HEK293 (cell line): ENCODE measurements around the gene RIMBP3B.
"Not testable (repeated sequence)": the region's sequence is repeated elsewhere in the genome, so short reads cannot be mapped to it uniquely, and the experiment has no call there.

Experiments used
- CTCF ChIA-PET: fragments of 350-600 bp; formaldehyde crosslinking; extraction: SDS; loops from one replicate; lab custom pipeline; 2021; ENCODE audit warnings: antibody characterized with exemption; lab: Yijun Ruan, JAX
- POLR2A ChIA-PET: fragments of 300-600 bp; formaldehyde crosslinking; extraction: SDS; loops from one replicate; lab custom pipeline; 2020; ENCODE audit warnings: antibody characterized with exemption, inconsistent platforms; lab: Yijun Ruan, JAX
- H3K27ac ChIP-seq: fragments of 200-500 bp; sonication (Bioruptor generic); 2 replicates; pipeline ENCODE4 v1.5.1; 2014; ENCODE audit warnings: low read depth, low read length, control low read depth, inconsistent platforms; ENCODE audit errors: extremely low read depth
- H3K36me3 ChIP-seq, 2 experiments: fragments of 200-500 bp in 1 of 2; sonication (Bioruptor generic) in 1 of 2; 1 replicate in 1 of 2; 2 replicates in 1 of 2; pipeline ENCODE4 v1.5.1; 2014 to 2017; ENCODE audit warnings: inconsistent platforms in 2 of 2, low read length in 2 of 2; ENCODE audit not compliant: control insufficient read depth in 2 of 2, insufficient read depth in 1 of 2
- H3K4me1 ChIP-seq: fragments of 200-500 bp; sonication (Bioruptor generic); 2 replicates; pipeline ENCODE4 v1.5.1; 2014; ENCODE audit warnings: mild to moderate bottlenecking, low read length, inconsistent platforms; ENCODE audit not compliant: control insufficient read depth, insufficient read depth
- H3K4me3 ChIP-seq: 2 replicates; pipeline ENCODE4 v1.5.1; 2011; ENCODE audit warnings: low read depth, mild to moderate bottlenecking, control low read depth, low read length, moderate library complexity
- H3K9me3 ChIP-seq: fragments of 200-500 bp; sonication (Bioruptor generic); 2 replicates; pipeline ENCODE4 v1.5.1; 2014; ENCODE audit warnings: low read depth, low read length, inconsistent platforms; ENCODE audit not compliant: control insufficient read depth, insufficient read depth
- EGR2 ChIP-seq: fragments of 450-650 bp; formaldehyde crosslinking; IDR thresholded peaks from 2 replicates; pipeline ENCODE4 v1.5.1; 2016; ENCODE audit warnings: low read depth, missing biosample characterization, missing genetic modification characterization
- KLF1 ChIP-seq: fragments of 450-650 bp; formaldehyde crosslinking; IDR thresholded peaks from 2 replicates; pipeline ENCODE4 v1.5.1; 2016; ENCODE audit warnings: missing biosample characterization, missing genetic modification characterization
- ZFHX2 ChIP-seq: fragments of 450-650 bp; formaldehyde crosslinking; conservative IDR thresholded peaks from 2 replicates; pipeline ENCODE4 v1.5.1; 2016; ENCODE audit warnings: missing biosample characterization, missing genetic modification characterization

The RIMBP3B gene

DNA sequence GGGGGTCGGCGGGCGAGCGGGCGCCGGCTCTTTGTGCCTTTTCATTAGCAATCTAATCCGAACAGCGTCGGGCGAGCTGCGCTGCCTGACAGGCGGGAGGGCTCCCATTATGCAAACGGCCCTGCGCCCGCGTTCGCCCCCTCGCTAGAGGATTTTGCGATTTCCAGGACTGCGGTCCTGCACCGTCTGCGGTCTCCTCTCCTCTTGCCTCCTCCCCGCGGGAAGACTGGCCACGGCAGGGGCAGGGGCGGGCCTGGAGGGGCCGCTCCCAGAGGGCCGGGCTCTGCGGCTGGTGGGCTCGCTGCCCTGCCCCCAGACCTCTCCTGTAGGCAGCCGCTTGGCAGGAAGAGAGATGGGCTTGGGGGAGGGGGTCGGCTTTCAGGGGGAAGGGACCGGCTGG is 34.3 kb downstream of the RIMBP3B start:
- POLR2A ChIA-PET, H3K27ac ChIP-seq, H3K9me3 ChIP-seq, H3K4me1 ChIP-seq, CTCF ChIA-PET, H3K36me3 ChIP-seq: not testable (repeated sequence)
- H3K4me3 ChIP-seq, result peak overlapping the region; percentile 43

DNA sequence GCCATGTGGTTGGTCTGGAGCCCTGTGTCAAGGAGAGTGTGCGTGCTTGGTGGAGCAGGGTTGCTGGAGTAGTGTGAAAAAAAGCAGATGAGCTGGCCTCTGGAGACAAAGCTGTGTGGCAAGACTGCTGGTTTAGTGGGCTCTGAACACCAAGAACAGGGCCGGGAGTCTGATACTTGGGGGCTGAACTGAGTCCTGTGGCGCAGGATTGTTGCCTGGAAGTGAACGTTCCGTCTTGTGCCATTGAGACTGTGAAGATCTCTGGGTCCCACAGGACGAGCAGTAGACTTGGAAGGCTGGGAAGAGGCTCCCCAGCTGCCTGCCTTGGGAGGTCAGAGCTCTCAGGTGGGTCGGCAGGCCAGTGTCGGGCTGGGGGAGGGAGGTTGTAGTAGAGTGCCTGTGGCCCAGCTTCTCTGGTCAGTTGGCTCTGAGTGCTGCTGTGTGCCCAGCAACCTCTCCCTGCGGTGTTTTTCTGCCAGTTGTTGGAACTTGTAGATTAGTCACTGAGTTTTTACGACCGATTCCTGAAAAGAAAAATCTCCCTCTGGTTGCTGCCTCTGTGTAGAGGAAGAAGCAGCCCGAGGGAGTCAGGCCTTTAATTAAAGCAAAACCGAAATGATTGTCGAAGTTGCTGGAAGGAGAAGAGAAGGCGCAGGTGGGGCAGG is 35.6 kb downstream of the RIMBP3B start:
- POLR2A ChIA-PET, H3K4me1 ChIP-seq, H3K36me3 ChIP-seq, H3K9me3 ChIP-seq, H3K4me3 ChIP-seq, CTCF ChIA-PET: not testable (repeated sequence)
- H3K27ac ChIP-seq, result peak overlapping the region; percentile 39; the same call in 1 of the 2 replicates

DNA sequence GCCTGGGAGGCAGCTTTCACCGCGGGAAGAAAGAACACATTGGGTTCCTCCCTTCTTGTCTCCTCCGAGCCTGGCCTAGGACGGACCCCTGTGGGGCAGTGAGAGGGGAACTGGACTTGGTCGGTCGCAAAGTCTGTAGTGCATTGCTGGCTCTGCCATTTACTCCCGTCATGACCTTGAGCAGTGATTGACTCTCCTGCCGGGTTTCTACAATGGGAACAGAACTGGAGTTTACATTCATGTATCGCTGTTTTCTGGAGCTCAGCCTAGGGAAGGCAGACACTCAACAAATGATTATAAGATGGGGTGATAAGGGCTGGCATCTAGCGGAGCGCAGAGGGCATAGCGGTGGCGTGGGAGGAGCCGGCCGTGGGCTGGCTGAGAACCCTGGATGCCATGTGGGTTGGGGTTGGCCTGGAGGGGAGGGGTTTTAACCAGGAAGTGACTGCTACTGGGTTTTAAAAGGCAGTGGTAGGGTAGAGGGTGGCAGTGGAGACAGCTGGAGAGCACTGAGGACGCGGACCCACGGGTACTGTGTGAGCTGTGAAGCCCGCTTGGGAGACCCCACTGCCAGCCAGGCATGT is 36.7 kb downstream of the RIMBP3B start:
- POLR2A ChIA-PET, H3K27ac ChIP-seq, H3K36me3 ChIP-seq, H3K4me1 ChIP-seq, H3K9me3 ChIP-seq, H3K4me3 ChIP-seq, CTCF ChIA-PET: not testable (repeated sequence)

DNA sequence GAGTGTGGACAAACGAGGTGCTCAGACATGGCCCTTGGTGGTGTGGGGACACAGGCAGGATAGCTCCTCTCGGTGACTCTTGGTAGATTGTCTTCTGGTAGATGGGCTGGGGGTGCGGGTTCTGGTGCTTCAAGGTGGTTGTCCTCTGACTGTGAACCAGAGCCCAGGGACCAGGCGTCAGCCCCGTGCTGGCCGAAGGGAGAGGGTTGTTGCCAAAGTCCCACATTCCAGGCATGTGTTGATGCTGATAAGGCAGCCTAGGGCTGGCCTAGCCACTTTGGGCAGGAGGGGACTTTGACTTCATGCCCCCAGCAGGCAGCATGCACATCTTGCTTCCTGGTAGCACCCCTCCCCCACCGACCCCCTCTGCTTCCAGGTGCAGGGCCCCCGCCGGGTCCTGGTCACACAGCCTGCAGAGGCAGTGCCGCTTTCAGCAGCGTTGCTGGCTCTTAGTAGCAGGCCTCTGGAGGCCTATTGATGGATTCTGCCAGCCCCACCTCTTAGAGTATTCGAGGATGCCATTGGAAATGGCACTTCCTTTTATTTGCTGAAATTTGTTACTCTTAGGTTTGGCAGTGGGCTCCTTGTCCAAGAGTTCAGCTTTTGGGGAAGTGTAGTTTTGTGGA is 40.6 kb downstream of the RIMBP3B start:
- CTCF ChIA-PET, POLR2A ChIA-PET, H3K9me3 ChIP-seq, H3K4me3 ChIP-seq, H3K4me1 ChIP-seq, H3K36me3 ChIP-seq, H3K27ac ChIP-seq: not testable (repeated sequence)

DNA sequence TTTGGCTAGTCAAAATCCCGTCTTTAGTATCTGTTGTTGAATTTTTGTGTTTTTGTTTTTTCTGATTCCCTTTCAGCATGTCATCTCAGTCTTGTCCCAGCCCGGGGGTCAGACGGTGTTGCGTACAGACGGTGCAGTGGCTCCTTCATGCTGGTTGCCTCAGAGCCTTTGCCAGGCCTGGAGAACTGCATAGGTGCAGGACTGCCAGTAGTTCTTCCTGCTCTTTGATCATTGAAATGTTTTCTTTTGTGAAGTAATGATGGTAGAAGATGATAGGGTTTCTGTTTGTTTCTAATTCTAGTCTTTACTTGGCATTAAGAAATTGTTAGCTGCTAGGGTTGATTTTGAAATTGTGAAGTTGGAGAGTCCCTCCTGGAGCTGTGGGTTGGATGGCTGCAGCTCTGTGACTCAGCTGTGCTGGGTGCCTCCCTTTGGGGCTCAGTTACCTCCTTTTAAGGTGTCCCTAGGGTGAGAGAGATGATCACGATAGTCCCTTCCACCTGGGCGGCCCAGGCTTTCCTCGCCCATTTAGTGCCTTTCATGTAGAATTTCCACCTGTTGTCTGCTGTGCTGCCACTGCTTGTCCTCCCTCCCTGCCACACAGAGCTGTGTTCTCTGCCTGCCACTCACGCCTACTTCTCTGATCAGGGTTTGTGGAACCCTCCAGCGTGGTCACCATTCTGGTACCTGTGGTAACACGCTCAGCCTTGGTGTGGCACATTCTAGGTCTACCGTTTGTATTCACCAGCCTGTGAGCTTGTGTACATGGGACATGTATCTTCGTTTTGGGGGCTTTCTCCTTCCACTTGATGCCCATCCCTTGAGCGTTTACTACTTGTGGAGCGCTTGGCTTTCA is 51.1 kb downstream of the RIMBP3B start:
- POLR2A ChIA-PET, H3K9me3 ChIP-seq, CTCF ChIA-PET, H3K4me1 ChIP-seq, H3K27ac ChIP-seq, H3K4me3 ChIP-seq, H3K36me3 ChIP-seq: not testable (repeated sequence)

DNA sequence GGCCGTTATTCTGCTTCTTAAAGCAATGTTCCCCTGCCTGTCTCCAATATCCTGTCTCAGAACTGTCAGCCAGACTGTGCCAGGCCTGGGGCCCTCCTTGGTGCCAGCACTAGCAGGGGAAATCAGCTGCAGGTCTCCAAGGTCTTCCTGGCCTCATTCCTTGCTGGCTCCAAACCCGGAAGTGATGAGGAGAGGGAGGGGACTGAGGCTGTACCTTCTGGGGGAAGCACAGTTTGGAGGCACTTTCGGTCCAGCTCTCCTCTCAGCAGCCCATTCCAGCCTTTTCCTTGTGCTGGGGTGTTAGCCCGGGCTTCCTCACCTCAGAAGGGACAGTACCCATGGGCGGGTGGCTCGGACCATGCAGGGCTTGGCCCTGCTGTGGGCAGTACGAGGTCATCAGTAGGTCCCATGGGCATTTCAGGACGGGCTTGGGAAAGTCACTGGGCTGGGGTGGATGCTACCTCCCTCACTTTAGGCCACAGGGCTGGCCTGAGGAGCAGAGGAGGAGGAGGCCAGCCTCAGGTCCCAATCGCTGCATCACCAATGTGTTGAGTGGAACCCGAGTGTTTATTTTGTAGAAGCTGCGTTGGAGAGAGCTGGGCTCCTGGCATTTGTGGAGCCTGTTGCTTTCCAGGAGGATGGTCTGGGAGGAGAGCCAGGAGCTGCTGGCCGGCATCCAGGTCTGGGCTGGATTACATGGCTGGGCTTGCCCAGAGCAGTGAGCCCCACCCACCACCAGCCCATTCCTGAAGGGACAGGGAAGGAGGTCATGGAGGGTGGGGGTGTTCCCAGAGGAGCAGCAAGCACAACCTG is 52.7 kb downstream of the RIMBP3B start:
- H3K4me1 ChIP-seq, H3K4me3 ChIP-seq, CTCF ChIA-PET, H3K9me3 ChIP-seq, POLR2A ChIA-PET, H3K36me3 ChIP-seq: not testable (repeated sequence)
- H3K27ac ChIP-seq, result 0 out of 2 replicates have a peak overlapping the region, but pooled peaks have one; percentile 41

DNA sequence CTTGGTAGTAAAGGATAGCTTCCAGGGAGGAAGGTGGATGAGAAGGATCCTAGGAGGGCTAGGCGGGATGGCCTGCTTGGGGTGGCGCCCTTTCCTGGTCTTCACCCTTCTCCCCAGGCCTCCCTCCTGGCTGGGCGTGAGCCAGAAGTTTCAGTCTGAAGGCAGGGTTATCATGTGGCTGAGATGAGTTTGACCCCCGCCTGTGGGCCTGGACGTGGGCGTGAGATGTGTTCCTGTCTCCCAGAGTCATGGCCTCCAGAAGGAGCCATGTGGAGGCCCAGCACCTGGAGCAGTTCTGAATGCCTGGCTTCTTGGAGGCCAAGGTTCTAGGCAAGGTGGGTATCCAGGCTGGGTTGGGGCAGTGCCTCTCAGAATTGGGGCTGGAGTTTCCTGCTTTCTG is 54.5 kb downstream of the RIMBP3B start:
- H3K4me1 ChIP-seq, H3K4me3 ChIP-seq, POLR2A ChIA-PET, H3K36me3 ChIP-seq, CTCF ChIA-PET, H3K9me3 ChIP-seq, H3K27ac ChIP-seq: not testable (repeated sequence)
- TF ChIP-seq EGR2 (tag by site-specific recombination) (peak; percentile 80), KLF1 (peak; percentile 19; the same call in 1 of the 2 replicates), ZFHX2 (peak; percentile 73)
